Activated T-cell treated with anti-CD3 and anti-CD28 coated beads, Interleukin-2, amount 50 U/mL, for 72 hours (primary cell): ENCODE results near the gene ARHGAP27. TPM values are rescaled to one million over a fixed set of nuclear protein-coding genes. Genes with fewer than 3 reads are reported as not detected.

Experiments used
- ATAC-seq, 2 donors: fragments of 150-1000 bp; cut with Tn5 transposase; replicated peaks in 1 of 2; 2 replicates each; pipeline ENCODE4 v1.10.0; 2021; ENCODE audit warnings: moderate library complexity in 2 of 2, mild to moderate bottlenecking in 1 of 2
- DNase-seq, 2 donors: peaks; one replicate each; pipeline ENCODE4 v3.0.0; 2021 to 2022; ENCODE audit warnings: mixed read lengths in 1 of 2
- H3K27ac Mint-ChIP-seq: one replicate; pipeline ENCODE4 v1.8.0; 2022; ENCODE audit warnings: mild to moderate bottlenecking, moderate library complexity, mixed read lengths
- H3K27me3 Mint-ChIP-seq: one replicate; pipeline ENCODE4 v1.8.0; 2022; ENCODE audit warnings: low read depth, mixed read lengths
- H3K36me3 Mint-ChIP-seq, 2 donors: one replicate each; pipeline ENCODE4 v1.8.0; 2022; ENCODE audit warnings: mixed read lengths in 2 of 2, mild to moderate bottlenecking in 1 of 2; ENCODE audit not compliant: insufficient read depth in 2 of 2
- H3K4me1 Mint-ChIP-seq: one replicate; pipeline ENCODE4 v1.8.0; 2022; ENCODE audit warnings: low read depth, mixed read lengths
- H3K4me3 Mint-ChIP-seq, 2 donors: one replicate each; pipeline ENCODE4 v1.8.0; 2022; ENCODE audit warnings: mild to moderate bottlenecking in 2 of 2, mixed read lengths in 2 of 2, moderate library complexity in 2 of 2
- H3K9me3 Mint-ChIP-seq, 2 donors: one replicate each; pipeline ENCODE4 v1.8.0; 2022; ENCODE audit warnings: mixed read lengths in 2 of 2
- total RNA-seq, 2 donors: library from RNA; stranded (reverse); gene quantifications; one replicate each; pipeline ENCODE4 v1.2.3, GENCODE V29; 2022

The ARHGAP27 gene
- total RNA-seq, 2 donors from 2014 or later, result 41.4 to 42.6 TPM

DNA sequence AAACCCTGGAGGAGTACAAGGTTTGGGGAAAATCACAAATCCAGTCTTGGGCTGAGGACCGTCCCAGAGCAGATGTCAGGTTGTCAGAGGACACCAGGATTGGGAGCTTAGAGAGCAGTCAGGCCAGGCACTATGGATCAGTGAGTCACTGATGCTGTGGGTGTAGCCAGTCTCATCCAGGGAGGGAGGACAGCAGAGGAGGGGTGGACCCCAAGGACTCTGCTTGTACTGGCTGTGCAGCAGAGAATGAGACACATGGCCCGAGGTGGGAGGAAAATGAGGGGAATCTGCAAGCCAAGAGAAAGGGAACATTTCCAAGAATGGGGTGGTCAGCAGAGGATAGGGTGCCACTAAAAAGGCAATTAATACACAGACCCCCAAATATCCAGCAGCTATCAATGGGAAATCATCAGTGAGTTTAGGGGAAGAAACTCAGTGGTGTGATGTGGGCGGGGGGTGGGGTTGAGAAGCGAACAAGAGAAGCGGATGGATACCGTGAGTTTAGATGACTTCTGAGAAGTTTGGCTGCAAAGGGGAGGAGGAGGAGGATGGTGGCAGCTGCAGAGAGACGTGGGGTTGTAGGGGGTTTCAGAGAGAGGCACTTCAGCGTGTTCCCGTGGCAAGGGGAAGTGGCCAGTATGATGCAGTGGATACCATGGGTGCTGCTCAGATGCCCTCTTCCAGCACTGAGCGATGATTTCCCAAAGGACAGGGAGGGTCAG, 43.9 kb downstream of the ARHGAP27 start:
- peak in 1 of 2 donors; percentile 32 for ATAC-seq
- DNase-seq, result no peak
- no peak overlapping the region for H3K27ac Mint-ChIP-seq
- no peaks in the 10 kb centered on the region for H3K9me3 Mint-ChIP-seq
- no peaks in the 10 kb centered on the region for H3K36me3 Mint-ChIP-seq
- H3K4me3 Mint-ChIP-seq, result peak overlapping the region; percentile 5 to 13
- H3K4me1 Mint-ChIP-seq, result peaks cover 49% of the 10 kb centered on the region
- H3K27me3 Mint-ChIP-seq, result peaks cover 18% of the 10 kb centered on the region

DNA sequence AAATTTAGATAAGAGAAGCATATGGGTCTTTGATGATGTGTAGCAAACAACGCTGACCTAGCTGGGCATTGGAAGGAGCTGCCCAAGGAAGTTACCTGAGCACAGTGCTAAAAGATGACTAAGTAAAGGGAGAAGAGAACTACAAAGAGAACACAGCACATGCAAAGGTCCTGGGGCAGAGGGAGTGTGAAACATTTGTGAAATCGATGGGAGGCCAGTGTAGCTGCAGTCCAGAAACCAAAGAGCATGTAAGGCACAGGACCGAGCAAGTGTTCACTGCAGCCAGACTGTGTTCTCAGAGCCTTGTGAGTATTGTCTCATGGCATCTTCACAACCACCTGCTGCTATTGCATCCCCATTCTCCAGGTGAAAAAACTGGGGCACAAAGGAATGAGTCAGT, 44.9 kb downstream of the ARHGAP27 start:
- ATAC-seq, result no peak
- DNase-seq, result no peak
- Mint-ChIP-seq H3K4me1 (peaks cover 56% of the 10 kb centered on the region), H3K9me3 (no peaks in the 10 kb centered on the region), H3K36me3 (no peaks in the 10 kb centered on the region), H3K27me3 (peaks cover 18% of the 10 kb centered on the region), H3K27ac (peak overlapping the region; percentile 4), H3K4me3 (no peak overlapping the region)

DNA sequence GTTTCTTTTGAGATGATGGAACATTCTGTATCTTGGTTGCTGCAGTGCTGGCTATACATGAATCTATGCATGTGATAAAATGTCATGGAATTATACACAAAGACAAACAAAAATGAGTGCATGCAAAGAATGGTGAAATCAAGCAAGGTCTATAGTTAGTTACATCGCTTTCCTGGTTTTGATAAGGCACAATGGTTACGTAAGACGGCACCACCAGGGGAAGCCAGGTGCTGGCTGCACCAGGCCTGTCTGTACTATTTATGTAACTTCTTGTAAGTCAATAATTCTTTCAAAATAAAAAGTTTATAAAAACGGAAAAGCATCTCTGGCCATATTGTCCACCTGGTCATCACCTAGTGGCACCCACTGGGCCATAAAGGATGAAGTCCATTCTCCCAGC, 46.5 kb downstream of the ARHGAP27 start:
- H3K4me1 Mint-ChIP-seq, result peaks cover 60% of the 10 kb centered on the region
- H3K27me3 Mint-ChIP-seq, result peaks cover 12% of the 10 kb centered on the region
- ATAC-seq, result no peak
- no peak for DNase-seq
- no peaks in the 10 kb centered on the region for H3K36me3 Mint-ChIP-seq
- H3K9me3 Mint-ChIP-seq, result no peaks in the 10 kb centered on the region
- no peak overlapping the region for H3K4me3 Mint-ChIP-seq
- H3K27ac Mint-ChIP-seq, result no peak overlapping the region

DNA sequence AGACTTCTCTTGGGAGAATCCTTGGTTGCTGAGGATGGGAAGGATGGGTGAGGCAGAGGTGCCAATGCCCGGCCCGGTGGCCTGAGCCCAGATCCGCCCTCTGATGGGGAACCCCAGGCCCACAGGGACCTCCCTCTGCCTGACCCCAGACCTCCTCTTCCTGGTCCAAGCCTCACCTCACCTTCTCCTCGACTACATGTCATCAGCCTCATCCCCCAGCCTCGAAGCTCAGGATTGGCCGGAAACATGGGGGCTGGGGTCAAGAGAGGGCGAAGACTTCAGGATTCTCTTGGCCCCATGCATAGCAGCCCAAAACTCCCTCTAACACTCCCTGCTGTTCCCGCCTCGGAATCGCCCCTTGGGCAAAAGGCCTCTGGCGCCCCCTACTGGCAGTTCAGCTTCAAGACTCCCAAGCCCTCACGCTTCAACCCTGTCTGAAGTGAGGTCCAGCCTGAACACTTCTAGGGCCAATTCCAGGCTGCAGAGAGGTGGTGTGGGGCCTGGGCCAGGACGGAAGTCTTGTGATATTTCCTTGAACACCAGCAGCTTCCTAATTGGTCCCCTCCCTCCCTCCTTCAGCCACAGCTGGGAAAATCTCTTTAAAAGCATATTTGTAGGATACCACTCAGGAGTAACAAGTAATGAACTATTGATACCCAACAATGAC, 47.2 kb downstream of the ARHGAP27 start:
- ATAC-seq, result peak; percentile 95 to 96
- peak overlapping the region; percentile 60 for H3K27ac Mint-ChIP-seq
- H3K36me3 Mint-ChIP-seq, result no peaks in the 10 kb centered on the region

DNA sequence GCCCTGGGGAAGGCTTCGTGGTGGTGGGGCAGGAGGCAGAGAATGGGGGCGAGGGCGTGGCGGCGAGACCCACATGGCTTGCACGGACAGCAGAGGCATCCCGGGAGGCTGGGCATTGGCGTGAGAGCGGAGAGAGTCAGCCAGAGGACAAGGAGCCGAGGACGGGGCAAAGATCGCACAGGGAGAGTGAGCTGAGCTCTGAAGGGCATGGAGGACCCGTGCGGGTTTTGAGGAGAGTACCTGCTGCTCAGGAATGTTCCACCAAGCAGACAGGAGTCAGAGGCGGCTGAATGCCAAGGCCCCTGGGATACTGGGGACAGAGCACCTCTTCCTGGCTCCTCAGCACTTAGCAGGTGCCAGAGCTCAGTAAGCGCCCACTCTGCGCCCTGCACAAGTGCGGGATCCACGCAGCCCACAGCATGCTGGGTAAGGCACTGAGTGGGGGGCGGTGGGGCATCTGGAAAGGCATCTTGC, 47.8 kb downstream of the ARHGAP27 start:
- peaks cover 60% of the 10 kb centered on the region for H3K4me1 Mint-ChIP-seq
- H3K36me3 Mint-ChIP-seq, result no peaks in the 10 kb centered on the region
- H3K27me3 Mint-ChIP-seq, result peaks cover 10% of the 10 kb centered on the region
- DNase-seq (no peak), ATAC-seq (no peak)
- H3K27ac Mint-ChIP-seq, result no peak overlapping the region
- H3K9me3 Mint-ChIP-seq, result no peaks in the 10 kb centered on the region
- no peak overlapping the region for H3K4me3 Mint-ChIP-seq

More for the DNA sequence above, 47.2 kb downstream of the ARHGAP27 start:
- no peaks in the 10 kb centered on the region for H3K9me3 Mint-ChIP-seq
- DNase-seq, result peak; percentile 89 to 93
- peaks cover 57% of the 10 kb centered on the region for H3K4me1 Mint-ChIP-seq
- peaks cover 10% of the 10 kb centered on the region for H3K27me3 Mint-ChIP-seq
- no peak overlapping the region for H3K4me3 Mint-ChIP-seq

DNA sequence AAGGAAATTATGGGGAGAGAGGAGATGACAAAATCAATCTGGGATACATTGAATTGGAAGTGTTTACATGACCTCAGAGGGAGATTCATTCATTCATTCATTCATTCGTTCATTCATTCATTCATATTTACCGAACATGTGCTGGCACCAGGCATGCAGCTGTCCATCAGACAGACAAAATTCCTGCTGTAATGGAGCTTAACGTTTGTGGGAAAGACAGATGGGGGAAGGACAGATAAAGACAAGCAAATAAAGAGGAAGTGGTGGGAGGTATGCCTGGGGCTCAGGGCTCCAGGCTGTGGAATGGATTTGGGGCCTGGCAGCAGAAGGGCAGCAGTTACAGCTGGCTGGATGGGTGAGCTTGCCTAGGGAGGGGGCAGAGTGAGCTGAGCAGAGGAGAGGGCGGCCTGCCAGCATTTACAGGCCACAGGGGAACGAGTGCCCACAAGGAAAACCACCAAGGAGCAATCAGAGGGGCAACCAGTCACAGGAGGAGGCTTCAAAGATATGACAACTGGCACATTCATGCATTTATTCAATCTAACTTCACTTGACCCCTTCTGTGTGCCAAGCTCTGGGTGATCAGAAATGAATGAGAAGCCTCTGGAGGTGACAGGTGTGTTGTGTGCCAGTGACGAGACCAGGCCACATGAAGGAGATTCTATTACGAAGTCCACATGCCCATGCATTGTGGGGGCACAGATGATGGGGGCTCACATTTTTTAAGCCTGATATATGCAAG, 48.5 kb downstream of the ARHGAP27 start:
- H3K27ac Mint-ChIP-seq, result no peak overlapping the region
- H3K27me3 Mint-ChIP-seq, result peaks cover 10% of the 10 kb centered on the region
- no peaks in the 10 kb centered on the region for H3K9me3 Mint-ChIP-seq
- no peaks in the 10 kb centered on the region for H3K36me3 Mint-ChIP-seq
- DNase-seq (no peak), ATAC-seq (no peak)
- peaks cover 60% of the 10 kb centered on the region for H3K4me1 Mint-ChIP-seq
- no peak overlapping the region for H3K4me3 Mint-ChIP-seq

DNA sequence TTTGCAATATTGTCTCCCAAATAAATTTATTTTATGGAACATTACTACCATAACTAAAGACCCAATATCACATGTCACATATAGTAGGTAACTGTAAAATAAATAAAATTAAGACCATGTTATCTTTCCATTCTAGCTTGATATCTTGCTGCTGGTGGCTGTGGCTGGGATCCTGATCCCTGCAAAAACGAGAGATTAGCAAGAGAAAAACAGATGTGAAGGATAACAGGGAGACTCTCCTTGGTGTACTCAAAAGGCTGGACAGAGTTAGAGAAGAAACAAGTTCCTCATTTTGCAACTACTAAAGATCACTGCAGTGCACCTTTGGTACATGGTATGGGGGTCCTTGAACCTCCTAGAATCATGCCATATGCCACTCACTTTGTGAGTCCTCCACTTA, 49.7 kb downstream of the ARHGAP27 start:
- Mint-ChIP-seq H3K27me3 (peaks cover 8% of the 10 kb centered on the region), H3K4me1 (peaks cover 48% of the 10 kb centered on the region), H3K36me3 (no peaks in the 10 kb centered on the region), H3K9me3 (no peaks in the 10 kb centered on the region), H3K27ac (no peak overlapping the region), H3K4me3 (no peak overlapping the region)
- ATAC-seq, result no peak
- no peak for DNase-seq

DNA sequence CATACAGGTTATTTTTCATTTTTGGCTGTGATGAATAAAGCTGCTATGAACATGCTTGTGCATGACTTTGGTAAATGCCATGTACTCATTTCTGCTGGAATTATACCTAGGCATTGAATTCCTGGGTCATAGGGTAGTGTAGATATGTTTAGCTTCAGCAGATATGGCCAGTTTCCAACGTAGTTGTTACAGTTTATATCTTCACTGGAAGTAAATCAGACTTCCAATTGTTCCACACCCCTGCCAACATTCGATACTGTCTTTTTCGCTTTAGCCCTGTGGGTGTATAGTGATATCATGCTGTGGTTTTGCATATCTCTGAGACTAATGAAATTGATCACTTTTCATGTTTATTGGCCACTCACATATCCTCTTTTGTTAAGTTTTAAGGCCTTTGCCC, 50.4 kb downstream of the ARHGAP27 start:
- H3K36me3 Mint-ChIP-seq, result no peaks in the 10 kb centered on the region
- H3K4me1 Mint-ChIP-seq, result peaks cover 43% of the 10 kb centered on the region
- DNase-seq (no peak), ATAC-seq (no peak)
- H3K27me3 Mint-ChIP-seq, result peaks cover 12% of the 10 kb centered on the region
- no peak overlapping the region for H3K4me3 Mint-ChIP-seq
- H3K27ac Mint-ChIP-seq, result no peak overlapping the region
- H3K9me3 Mint-ChIP-seq, result no peaks in the 10 kb centered on the region

DNA sequence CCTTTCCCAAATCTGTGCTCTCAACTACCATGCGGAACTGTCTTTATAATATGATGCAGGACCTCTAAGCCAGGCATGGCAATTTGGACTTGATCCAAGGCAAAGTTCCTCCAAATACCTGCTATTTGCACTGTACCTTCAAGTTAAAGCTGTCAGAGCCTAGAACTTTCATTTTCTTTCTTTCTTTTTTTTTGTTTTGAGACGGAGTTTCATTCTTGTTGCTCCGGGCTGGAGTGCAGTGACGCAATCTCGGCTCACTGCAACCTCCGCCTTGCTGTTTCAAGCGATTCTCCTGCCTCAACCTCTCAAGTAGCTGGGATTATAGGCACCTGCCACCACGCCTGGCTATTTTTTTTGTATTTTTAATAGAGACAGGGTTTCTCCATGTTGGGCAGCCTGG, 51.7 kb downstream of the ARHGAP27 start:
- no peak overlapping the region for H3K4me3 Mint-ChIP-seq
- H3K36me3 Mint-ChIP-seq, result no peaks in the 10 kb centered on the region
- no peak overlapping the region for H3K27ac Mint-ChIP-seq
- peaks cover 40% of the 10 kb centered on the region for H3K4me1 Mint-ChIP-seq
- H3K9me3 Mint-ChIP-seq, result no peaks in the 10 kb centered on the region
- DNase-seq (no peak), ATAC-seq (no peak)
- peaks cover 12% of the 10 kb centered on the region for H3K27me3 Mint-ChIP-seq

DNA sequence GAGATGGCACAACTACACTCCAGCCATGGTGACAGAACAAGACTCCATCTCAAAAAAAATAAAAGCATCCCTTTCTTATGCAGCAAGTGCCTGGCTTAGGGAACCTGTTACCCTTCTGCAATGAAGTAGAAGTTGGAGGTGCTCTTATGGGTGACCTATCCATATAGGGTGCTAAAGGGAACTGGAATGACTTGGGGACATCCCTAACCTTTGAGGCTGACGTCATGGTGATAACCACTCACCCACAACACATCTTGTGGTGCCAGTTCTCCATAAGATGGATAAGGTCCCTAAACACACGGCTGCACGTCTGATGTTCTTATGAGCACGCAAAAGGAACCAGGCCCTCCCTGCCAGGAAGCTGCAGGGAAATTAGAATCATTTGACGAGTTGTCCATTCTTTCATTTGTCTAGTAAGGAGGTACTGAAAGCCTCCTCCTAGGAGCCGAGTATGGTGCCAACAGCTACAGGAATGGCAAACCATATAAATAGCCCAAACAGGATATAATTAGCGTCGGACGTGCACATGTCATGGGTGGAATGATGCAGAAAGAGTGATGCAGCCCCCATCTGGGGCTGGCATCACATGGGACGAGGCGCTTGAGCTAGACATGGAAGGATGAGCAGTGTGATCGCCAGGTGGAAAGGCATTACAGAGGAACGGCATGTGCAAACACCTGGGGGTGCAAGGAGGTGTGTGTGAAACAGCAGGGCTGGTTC, 52.5 kb downstream of the ARHGAP27 start:
- no peaks in the 10 kb centered on the region for H3K36me3 Mint-ChIP-seq
- H3K4me1 Mint-ChIP-seq, result peaks cover 32% of the 10 kb centered on the region
- no peaks in the 10 kb centered on the region for H3K9me3 Mint-ChIP-seq
- DNase-seq (no peak), ATAC-seq (no peak)
- no peak overlapping the region for H3K27ac Mint-ChIP-seq
- peaks cover 12% of the 10 kb centered on the region for H3K27me3 Mint-ChIP-seq
- H3K4me3 Mint-ChIP-seq, result no peak overlapping the region

DNA sequence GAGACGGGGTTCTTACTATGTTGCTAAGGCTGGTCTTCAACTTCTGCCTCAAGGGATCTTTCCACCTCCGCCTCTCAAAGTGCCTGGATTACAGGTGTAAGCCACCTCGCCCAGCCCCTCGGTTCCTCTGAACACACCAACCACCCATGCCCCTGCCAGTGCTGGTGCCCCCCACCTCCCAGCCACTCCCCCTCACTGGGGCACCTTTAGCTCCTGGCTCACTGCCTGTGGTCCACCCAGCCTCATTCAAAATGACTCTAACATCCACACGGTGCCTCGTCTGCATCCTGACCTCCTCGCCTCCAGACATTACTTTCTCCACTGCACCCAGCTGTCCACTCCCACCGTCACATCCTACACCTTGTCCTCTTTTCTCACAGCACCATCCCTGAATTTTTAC, 55.3 kb downstream of the ARHGAP27 start:
- Mint-ChIP-seq H3K36me3 (no peaks in the 10 kb centered on the region), H3K9me3 (no peaks in the 10 kb centered on the region), H3K4me3 (no peak overlapping the region), H3K4me1 (peaks cover 18% of the 10 kb centered on the region), H3K27me3 (peaks cover 15% of the 10 kb centered on the region), H3K27ac (no peak overlapping the region)
- ATAC-seq (no peak), DNase-seq (no peak)

DNA sequence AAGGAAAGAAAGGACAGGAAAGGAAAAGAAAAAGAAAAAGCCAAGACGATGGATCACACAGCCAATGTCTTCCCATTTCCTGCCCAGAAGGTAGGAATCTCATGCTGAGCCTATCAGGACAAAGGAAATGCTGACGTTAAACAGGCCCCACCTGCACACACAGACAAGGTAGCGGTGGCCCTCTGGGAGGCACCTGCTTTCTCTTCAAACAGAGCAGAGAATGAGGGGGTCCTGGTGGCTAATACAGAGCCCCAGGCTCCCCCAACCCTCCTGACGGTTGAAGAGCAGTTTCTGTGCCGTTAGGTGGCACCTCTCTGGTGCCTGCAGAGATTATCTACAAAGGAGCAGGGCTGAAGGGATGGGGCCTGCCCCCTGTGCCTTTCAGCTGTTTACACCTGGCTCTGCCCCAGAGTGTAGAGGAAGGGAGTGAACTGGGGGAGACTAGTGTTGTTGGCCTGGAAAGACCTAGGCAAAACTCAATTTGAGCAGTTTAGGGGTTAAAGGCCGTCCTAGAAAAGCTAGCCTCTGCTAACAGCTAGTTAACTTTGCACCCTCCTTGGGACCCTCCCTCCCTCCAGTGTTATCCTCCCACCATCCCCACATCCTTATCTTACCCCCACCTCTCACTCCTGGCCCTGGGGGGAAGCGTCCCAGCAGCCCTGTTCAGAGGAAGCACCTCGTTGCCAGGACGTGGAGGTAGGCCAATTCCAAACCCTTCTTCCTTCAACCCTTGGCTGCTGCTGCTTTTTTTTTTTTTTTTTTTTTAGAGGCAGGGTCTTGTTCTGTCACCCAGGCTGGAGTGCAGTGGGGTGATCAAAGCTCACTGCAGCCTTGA, 56.3 kb downstream of the ARHGAP27 start:
- ATAC-seq, result no peak
- no peak overlapping the region for H3K4me3 Mint-ChIP-seq

More for the DNA sequence above, 56.3 kb downstream of the ARHGAP27 start:
- Mint-ChIP-seq H3K27me3 (peaks cover 21% of the 10 kb centered on the region), H3K4me1 (peaks cover 22% of the 10 kb centered on the region), H3K27ac (no peak overlapping the region), H3K9me3 (no peaks in the 10 kb centered on the region), H3K36me3 (no peaks in the 10 kb centered on the region)
- DNase-seq, result no peak
